ENCODE results near the gene SUCO.
"Not testable (repeated sequence)": the region's sequence is repeated elsewhere in the genome, so short reads cannot be mapped to it uniquely, and the experiment has no call there.

The SUCO gene

GRCh38 chr1:172561252-172561651 lies 28.3 kb downstream of the SUCO start:
- DNase-seq (ENCODE audit: low spot score) = no peak

- no peak for DNase-seq (ENCODE audit: low spot score)
Observed at GRCh38 chr1:172566196-172566997, 33.4 kb downstream of the SUCO start.

- DNase-seq (ENCODE audit: low spot score) = no peak
Observed at GRCh38 chr1:172567720-172568119, 34.8 kb downstream of the SUCO start.

DNA sequence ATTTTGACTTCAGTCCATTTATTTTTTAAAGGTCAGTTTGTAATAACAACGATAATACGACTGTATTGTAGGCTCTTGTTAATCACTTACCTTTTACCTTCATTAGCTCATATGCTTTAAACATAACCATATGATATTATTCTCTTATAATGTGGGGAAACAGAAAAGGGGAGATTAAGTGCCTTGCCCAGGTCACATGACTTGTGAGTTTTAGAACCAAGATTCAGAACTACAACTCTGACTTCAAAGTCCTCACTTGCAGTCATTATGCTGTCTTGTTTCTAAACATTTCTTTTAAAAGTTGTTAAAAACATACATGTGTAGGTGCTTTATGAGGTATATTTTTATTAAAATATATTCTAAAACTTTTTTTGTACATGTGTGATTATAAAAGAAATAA lies 41.1 kb downstream of the SUCO start:
- no peak for DNase-seq (ENCODE audit: low spot score)

GRCh38 chr1:172578586-172578985 lies 45.6 kb downstream of the SUCO start:
- DNase-seq (ENCODE audit: low spot score) = no peak

GRCh38 chr1:172581273-172581672 lies 48.3 kb downstream of the SUCO start:
- DNase-seq (ENCODE audit: low spot score) = no peak

- DNase-seq (ENCODE audit: low spot score) = no peak
Observed at GRCh38 chr1:172581779-172582178, 48.8 kb downstream of the SUCO start.

DNA sequence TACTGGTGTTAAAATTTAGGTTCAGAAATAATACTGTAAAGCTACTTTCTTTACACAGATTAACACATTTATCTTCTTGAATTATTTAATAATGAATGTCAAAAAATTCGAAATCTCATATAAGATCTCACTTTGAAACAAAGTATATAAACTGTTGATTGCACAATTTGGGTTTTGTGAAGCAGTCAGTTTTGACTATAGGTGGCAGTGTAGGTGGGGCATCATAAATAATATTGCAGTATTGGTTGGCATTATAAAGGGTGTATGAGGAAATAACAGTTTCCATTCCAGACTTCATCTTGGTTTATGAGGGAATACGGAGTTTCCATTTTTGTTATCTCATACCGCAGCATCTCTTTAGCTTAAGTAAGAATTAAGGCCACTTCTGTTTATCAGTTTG lies 49.9 kb downstream of the SUCO start:
- no peak for DNase-seq (ENCODE audit: low spot score)

DNA sequence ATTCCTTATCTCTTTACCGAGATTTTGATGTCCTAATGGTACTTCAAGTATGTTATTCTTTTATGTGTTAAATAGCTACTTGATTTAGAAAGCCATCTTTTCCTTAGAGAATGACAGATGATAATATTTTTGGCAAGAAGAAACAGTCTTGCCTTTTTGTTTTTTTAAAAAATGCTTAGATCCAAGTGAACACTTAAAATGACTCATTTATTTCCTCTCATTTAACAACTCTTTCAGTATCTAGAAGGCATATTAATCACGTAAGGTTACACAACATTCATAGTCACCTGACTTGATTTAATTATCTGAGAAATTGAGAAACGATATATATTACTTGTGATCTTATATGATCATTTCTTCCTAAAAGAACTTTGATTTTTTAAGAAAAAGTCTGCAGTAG lies 52.4 kb downstream of the SUCO start:
- DNase-seq (ENCODE audit: low spot score) = no peak

- no peak for DNase-seq (ENCODE audit: low spot score)
Observed at GRCh38 chr1:172585861-172586260, 52.9 kb downstream of the SUCO start.

- DNase-seq (ENCODE audit: low spot score) = no peak
Observed at GRCh38 chr1:172588296-172589291, 55.6 kb downstream of the SUCO start.

DNA sequence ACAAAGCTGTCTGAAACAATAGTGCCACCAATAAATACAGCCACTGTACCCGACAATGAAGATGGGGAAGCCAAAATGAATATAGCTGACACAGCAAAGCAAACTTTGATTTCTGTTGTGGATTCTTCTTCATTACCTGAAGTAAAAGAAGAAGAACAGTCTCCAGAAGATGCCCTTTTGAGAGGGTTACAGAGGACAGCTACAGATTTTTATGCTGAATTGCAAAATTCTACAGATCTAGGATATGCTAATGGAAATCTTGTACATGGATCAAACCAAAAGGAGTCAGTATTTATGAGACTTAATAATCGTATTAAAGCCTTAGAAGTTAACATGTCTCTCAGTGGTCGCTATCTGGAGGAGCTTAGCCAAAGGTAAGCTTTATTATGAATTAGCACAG lies 56.6 kb downstream of the SUCO start:
- DNase-seq (ENCODE audit: low spot score) = no peak

GRCh38 chr1:172591429-172591828 lies 58.5 kb downstream of the SUCO start:
- DNase-seq (ENCODE audit: low spot score) = not testable (repeated sequence)

GRCh38 chr1:172595066-172595465 lies 62.1 kb downstream of the SUCO start:
- not testable (repeated sequence) for DNase-seq (ENCODE audit: low spot score)

DNA sequence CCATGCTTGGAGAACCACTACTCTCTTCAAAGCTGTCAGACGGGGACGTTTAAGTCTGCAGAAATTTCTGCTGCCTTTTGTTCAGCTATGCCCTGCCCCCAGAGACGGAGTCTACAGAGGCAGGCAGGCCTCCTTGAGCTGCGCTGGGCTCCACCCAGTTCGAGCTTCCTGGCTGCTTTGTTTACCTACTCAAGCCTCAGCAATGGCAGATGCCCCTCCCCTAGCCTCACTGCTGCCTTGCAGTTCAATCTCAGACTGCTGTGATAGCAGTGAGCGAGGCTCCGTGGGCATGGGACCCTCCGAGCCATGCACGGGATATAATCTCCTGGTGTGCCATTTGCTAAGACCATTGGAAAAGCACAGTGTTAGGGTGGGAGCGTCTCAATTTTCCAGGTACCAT lies 63.8 kb downstream of the SUCO start:
- DNase-seq (ENCODE audit: low spot score) = not testable (repeated sequence)

GRCh38 chr1:172599912-172600311 lies 67.0 kb downstream of the SUCO start:
- DNase-seq (ENCODE audit: low spot score) = no peak

DNA sequence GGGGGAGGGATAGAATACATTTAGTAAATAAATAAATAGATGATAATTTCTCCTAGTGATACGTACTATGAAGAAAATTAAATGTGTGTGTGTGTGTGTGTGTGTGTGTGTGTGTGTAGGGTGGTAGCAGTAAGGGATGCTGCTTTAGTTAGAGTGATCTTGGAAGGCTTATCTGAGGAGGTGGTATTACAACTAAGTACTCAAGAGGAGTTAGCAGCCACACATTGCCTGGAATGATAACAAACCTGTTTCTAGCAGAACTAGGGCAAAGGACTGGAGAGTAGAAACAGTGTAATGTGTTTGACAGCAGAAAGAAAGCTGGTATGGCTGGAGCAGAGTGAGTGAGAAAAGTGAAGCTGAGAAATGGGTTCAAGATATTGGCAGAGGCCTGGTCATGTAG lies 67.7 kb downstream of the SUCO start:
- DNase-seq (ENCODE audit: low spot score) = no peak

DNA sequence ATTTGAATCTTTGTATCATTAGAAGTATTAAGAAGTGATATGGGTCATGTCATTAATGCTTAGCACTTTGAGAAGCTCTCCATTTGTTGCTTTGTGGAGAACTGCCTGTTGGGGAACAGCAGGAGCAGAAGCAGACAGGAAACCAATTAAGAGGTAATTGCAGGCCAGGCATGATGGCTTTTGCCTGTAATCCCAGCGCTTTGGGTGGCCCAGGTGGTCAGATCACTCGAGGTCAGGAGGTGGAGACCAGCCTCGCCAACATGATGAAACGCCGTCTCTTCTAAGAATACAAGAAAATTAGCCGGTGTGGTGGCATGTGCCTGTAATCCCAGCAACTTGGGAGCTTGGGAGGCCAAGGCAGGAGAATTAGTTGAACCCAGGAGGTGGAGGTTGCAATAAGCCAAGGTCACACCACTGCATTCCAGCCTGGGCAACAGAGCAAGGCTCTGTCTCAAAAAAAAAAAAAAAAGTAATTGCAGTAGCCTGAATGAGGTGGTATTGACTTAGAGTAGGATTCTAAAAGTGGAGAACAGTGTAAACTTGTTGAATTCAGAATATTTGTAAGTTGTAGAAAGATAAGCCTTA lies 68.2 kb downstream of the SUCO start:
- DNase-seq (ENCODE audit: low spot score) = no peak

- no peak for DNase-seq (ENCODE audit: low spot score)
Observed at GRCh38 chr1:172602706-172603105, 69.8 kb downstream of the SUCO start.

DNA sequence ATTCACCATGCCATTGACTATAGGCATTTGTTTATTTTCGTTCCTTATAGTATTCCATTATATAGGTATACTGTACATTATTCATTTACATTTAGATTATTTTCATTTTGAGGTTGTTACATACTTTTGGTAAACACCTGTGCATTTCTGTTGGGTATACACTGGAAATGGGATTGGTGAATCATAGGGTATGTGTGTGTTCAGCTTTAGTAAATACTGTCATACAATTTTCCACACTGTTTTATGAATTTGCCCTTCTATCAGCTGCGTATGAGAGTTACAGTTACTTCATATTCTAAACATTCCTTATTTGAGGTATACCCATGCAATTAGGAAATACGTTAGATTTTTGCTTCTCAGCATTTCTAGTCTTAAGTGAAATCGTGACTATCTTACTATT lies 70.9 kb downstream of the SUCO start:
- no peak for DNase-seq (ENCODE audit: low spot score)

DNA sequence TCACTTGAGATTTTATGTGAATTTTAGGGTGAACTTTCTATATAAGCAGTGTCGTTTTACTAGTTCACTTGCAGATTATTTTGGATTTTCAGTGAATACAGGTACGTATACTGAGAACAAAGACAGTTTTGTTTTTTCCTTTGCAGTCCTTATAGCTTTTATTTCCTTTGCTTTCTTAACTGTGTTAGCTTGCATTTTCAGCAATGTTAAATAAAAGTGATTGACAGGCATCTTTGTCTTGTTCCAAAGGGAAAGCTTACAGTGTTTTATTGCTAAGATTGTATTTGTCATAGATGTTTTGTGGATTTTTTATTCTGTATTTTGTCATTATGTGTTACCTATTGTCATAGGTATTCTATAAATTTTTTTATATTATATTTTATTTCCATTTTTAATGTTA lies 72.7 kb downstream of the SUCO start:
- no peak for DNase-seq (ENCODE audit: low spot score)

DNA sequence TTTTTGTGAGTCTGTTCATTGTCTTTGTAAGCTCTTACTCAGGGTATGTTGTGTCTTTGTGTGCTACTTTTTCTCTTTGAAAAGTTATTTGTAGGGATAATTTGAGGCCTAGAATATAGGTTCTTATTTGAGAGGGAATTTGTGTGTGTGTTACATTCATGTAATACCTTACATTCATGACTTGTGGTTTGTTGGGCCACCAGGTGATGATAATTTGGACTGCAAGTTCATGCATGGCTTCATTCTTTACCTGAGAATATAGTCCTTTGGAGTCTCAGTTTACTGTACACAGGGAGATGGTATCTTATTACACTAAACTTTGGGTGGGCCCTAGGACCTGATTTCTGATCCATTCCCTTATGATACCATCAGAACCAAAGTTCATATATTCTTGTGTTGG lies 74.2 kb downstream of the SUCO start:
- no peak for DNase-seq (ENCODE audit: low spot score)

Measured in NAMALWA (cell line).